Measurements from ENCODE around the gene STPG1.

STPG1 gene

GRCh38 chr1:24388331-24388885 is 25.2 kb downstream of the STPG1 start:
- no peak for TF ChIP-seq CTCF (IDR thresholded peaks at IDR 0.05; ENCODE audit: insufficient read depth, low read length, poor library complexity, severe bottlenecking)
- no peak for TF ChIP-seq EZH2phosphoT487 (conservative IDR thresholded peaks at IDR 0.05; ENCODE audit: low read length)
- Histone ChIP-seq H3K9me3 (ENCODE audit: insufficient read depth, low read length) (no peaks in the 10 kb centered on the region), H3K36me3 (ENCODE audit: low read length) (no peaks in the 10 kb centered on the region), H3K9ac (ENCODE audit: low read length) (no peak overlapping the region), H3F3A (ENCODE audit: insufficient read depth) (peaks cover 19% of the 10 kb centered on the region), H3K4me3 (ENCODE audit: insufficient read depth, low read length, poor library complexity, severe bottlenecking) (no peak overlapping the region), H3K9me2 (replicated peaks; ENCODE audit: insufficient read depth, low read length) (no peaks in the 10 kb centered on the region), H3K4me2 (ENCODE audit: low read depth, low read length, poor library complexity, severe bottlenecking) (no peak overlapping the region), H3K79me2 (ENCODE audit: insufficient read depth, low read length) (no peaks in the 10 kb centered on the region), H3K27ac (ENCODE audit: low read depth, low read length) (no peak overlapping the region), H2AFZ (ENCODE audit: low read depth, low read length, severe bottlenecking) (no peak overlapping the region), H4K20me1 (ENCODE audit: low read depth, low read length) (no peaks in the 10 kb centered on the region), H3K27me3 (ENCODE audit: low read length) (no peaks in the 10 kb centered on the region)

GRCh38 chr1:24387636-24388175 is 25.9 kb downstream of the STPG1 start:
- TF ChIP-seq EZH2phosphoT487 (conservative IDR thresholded peaks at IDR 0.05; ENCODE audit: low read length) (no peak), CTCF (IDR thresholded peaks at IDR 0.05; ENCODE audit: insufficient read depth, low read length, poor library complexity, severe bottlenecking) (no peak)
- Histone ChIP-seq H4K20me1 (ENCODE audit: low read depth, low read length) (no peaks in the 10 kb centered on the region), H3K9ac (ENCODE audit: low read length) (no peak overlapping the region), H3K36me3 (ENCODE audit: low read length) (no peaks in the 10 kb centered on the region), H3K27ac (ENCODE audit: low read depth, low read length) (no peak overlapping the region), H3K4me2 (ENCODE audit: low read depth, low read length, poor library complexity, severe bottlenecking) (no peak overlapping the region), H3K9me3 (ENCODE audit: insufficient read depth, low read length) (no peaks in the 10 kb centered on the region), H3K4me3 (ENCODE audit: insufficient read depth, low read length, poor library complexity, severe bottlenecking) (no peak overlapping the region), H2AFZ (ENCODE audit: low read depth, low read length, severe bottlenecking) (no peak overlapping the region), H3K9me2 (replicated peaks; ENCODE audit: insufficient read depth, low read length) (no peaks in the 10 kb centered on the region), H3F3A (ENCODE audit: insufficient read depth) (peaks cover 12% of the 10 kb centered on the region), H3K27me3 (ENCODE audit: low read length) (no peaks in the 10 kb centered on the region), H3K79me2 (ENCODE audit: insufficient read depth, low read length) (no peaks in the 10 kb centered on the region)

GRCh38 chr1:24386931-24387330 is 26.7 kb downstream of the STPG1 start:
- Histone ChIP-seq H3K9me2 (replicated peaks; ENCODE audit: insufficient read depth, low read length) (no peaks in the 10 kb centered on the region), H3K9ac (ENCODE audit: low read length) (no peak overlapping the region), H2AFZ (ENCODE audit: low read depth, low read length, severe bottlenecking) (no peak overlapping the region), H3K4me2 (ENCODE audit: low read depth, low read length, poor library complexity, severe bottlenecking) (no peak overlapping the region), H3F3A (ENCODE audit: insufficient read depth) (peaks cover 6% of the 10 kb centered on the region), H3K36me3 (ENCODE audit: low read length) (no peaks in the 10 kb centered on the region), H3K27me3 (ENCODE audit: low read length) (no peaks in the 10 kb centered on the region), H3K27ac (ENCODE audit: low read depth, low read length) (no peak overlapping the region), H3K79me2 (ENCODE audit: insufficient read depth, low read length) (no peaks in the 10 kb centered on the region), H3K9me3 (ENCODE audit: insufficient read depth, low read length) (no peaks in the 10 kb centered on the region), H4K20me1 (ENCODE audit: low read depth, low read length) (no peaks in the 10 kb centered on the region), H3K4me3 (ENCODE audit: insufficient read depth, low read length, poor library complexity, severe bottlenecking) (no peak overlapping the region)
- TF ChIP-seq CTCF (IDR thresholded peaks at IDR 0.05; ENCODE audit: insufficient read depth, low read length, poor library complexity, severe bottlenecking) (no peak), EZH2phosphoT487 (conservative IDR thresholded peaks at IDR 0.05; ENCODE audit: low read length) (no peak)

Measured in SU-DHL-6 (cell line).